BJ (cell line): Measurements from ENCODE around the gene FCHSD2. TPM values are rescaled to one million over a fixed set of nuclear protein-coding genes. Genes with fewer than 3 reads are reported as not detected.

Experiments
- CTCF ChIA-PET: fragments of 350-600 bp; formaldehyde crosslinking; extraction: SDS; loops from one replicate; lab custom pipeline; 2021; ENCODE audit warnings: antibody characterized with exemption, inconsistent platforms; lab: Yijun Ruan, JAX
- POLR2A ChIA-PET: fragments of 300-600 bp; sonication (Branson Sonifier 250); formaldehyde crosslinking; extraction: SDS; loops from one replicate; lab custom pipeline; 2021; ENCODE audit warnings: antibody characterized with exemption; lab: Charles Lee
- DNase-seq: peaks from one replicate; pipeline ENCODE4 v3.0.0-alpha.2; 2011; ENCODE audit warnings: low read depth
- H3K27me3 ChIP-seq: 2 replicates; pipeline ENCODE4 v1.6.0; 2011; ENCODE audit warnings: low read length; ENCODE audit not compliant: control insufficient read depth, insufficient read depth
- H3K36me3 ChIP-seq: 2 replicates; pipeline ENCODE4 v1.5.1; 2011; ENCODE audit warnings: low read length; ENCODE audit not compliant: control insufficient read depth, insufficient read depth
- H3K4me3 ChIP-seq: 2 replicates; pipeline ENCODE4 v1.5.1; 2011; ENCODE audit warnings: low read depth, mild to moderate bottlenecking, control low read depth, low read length
- CTCF ChIP-seq: IDR thresholded peaks from 2 replicates; pipeline ENCODE4 v1.5.1; 2011; ENCODE audit warnings: low read depth, mild to moderate bottlenecking, control low read depth, inconsistent platforms, low read length, moderate library complexity; ENCODE audit not compliant: insufficient read depth
- polyA plus RNA-seq: library from polyadenylated mRNA; depleted of rRNA; stranded (reverse); fragments of >200 nt; gene quantifications from 2 replicates; pipeline ENCODE4 v1.2.3, GENCODE V29; 2011

Gene FCHSD2
- polyA plus RNA-seq, 1 experiment: 24.9 TPM

- CTCF ChIA-PET: no interaction called here
- no peaks in the 10 kb centered on the region for H3K36me3 ChIP-seq
- no peak for DNase-seq
- H3K27me3 ChIP-seq: no peaks in the 10 kb centered on the region
- no peak overlapping the region for H3K4me3 ChIP-seq
- POLR2A ChIA-PET: no interaction called here
- TF ChIP-seq CTCF: no peak
These were observed 54.4 kb downstream of the FCHSD2 start for GRCh38 chr11:73087730-73088129.

DNA sequence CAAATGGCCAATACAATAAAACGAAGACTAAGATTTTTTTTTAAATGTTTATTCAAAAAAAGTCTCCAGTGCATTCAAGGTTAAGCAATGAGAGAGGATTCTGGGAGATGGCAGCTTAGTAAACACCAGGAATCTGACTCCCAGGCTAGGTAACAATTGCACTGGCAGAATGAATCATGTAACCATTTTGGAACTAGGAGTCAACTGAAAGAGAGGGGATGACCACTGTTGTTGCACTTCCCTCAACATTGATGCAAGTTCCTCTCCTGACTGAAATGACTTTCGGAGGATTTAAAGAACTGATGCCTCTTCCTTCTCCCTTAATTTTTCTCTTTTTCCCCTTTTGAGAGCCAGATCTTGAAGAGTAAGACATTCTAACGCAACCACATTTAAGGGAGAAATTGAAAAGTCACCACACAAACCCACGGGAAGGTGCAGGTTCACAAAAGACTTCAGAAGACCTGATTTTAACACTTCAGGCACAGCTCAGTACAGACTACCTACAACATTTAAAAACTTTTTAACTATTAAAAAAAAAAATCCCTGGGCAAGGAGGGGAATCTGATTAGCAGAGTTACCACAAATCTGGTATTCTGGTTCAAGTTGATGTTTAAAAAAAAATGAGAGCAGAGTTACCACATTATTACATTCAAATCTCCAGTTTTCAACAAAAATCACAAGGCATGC, 56.8 kb downstream of the FCHSD2 start:
- DNase-seq: no peak
- no peak for TF ChIP-seq CTCF
- H3K27me3 ChIP-seq: no peaks in the 10 kb centered on the region
- no peaks in the 10 kb centered on the region for H3K36me3 ChIP-seq
- H3K4me3 ChIP-seq: no peak overlapping the region
- ChIA-PET POLR2A (no interaction called here), CTCF (no interaction called here)

DNA sequence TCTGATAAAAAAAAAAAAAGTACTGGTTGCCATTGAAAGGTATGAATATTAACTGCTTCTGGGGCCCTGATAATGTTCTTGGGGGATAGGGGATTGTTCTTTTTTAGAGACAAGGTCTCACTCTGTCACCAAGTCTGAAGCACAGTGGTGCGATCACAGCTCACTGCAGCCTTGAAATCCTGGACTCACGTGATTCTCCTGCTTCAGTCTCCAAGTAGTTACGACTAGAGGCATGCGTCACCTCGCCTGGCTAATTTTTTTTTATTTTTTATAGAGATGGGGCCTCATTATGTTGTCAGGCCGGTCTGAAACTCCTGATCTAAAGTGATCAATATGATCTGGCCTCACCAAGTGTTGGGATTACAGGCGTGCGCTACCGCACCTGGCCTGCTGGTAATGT, 63.5 kb downstream of the FCHSD2 start:
- Histone ChIP-seq H3K27me3 (no peaks in the 10 kb centered on the region), H3K36me3 (0 out of 2 replicates have a peak, but pooled peaks cover 1% of the 10 kb centered on the region), H3K4me3 (no peak overlapping the region)
- POLR2A ChIA-PET: no interaction called here
- no peak for TF ChIP-seq CTCF
- DNase-seq: no peak
- CTCF ChIA-PET: no interaction called here

GRCh38 chr11:73077454-73077853, 64.7 kb downstream of the FCHSD2 start:
- DNase-seq: no peak
- POLR2A ChIA-PET: no interaction called here
- no peak for TF ChIP-seq CTCF
- no peaks in the 10 kb centered on the region for H3K27me3 ChIP-seq
- H3K4me3 ChIP-seq: no peak overlapping the region
- CTCF ChIA-PET: interaction anchor here (0.7 kb wide), 1 partner anchor 29 kb away, joined by 3 read pairs; no protein-coding TSS in a partner anchor
- 0 out of 2 replicates have a peak, but pooled peaks cover 1% of the 10 kb centered on the region for H3K36me3 ChIP-seq

GRCh38 chr11:73074319-73074718, 67.8 kb downstream of the FCHSD2 start:
- ChIA-PET CTCF (no interaction called here), POLR2A (no interaction called here)
- DNase-seq: no peak
- Histone ChIP-seq H3K4me3 (no peak overlapping the region), H3K27me3 (no peaks in the 10 kb centered on the region), H3K36me3 (no peaks in the 10 kb centered on the region)
- TF ChIP-seq CTCF: no peak
